Measurements from ENCODE around the gene AGMO. TPM values are rescaled to one million over a fixed set of nuclear protein-coding genes. Genes with fewer than 3 reads are reported as not detected.

Gene AGMO
- total and polyA plus RNA-seq, 2 experiments from 2014 or later: 0.42 to 0.55 TPM

DNA sequence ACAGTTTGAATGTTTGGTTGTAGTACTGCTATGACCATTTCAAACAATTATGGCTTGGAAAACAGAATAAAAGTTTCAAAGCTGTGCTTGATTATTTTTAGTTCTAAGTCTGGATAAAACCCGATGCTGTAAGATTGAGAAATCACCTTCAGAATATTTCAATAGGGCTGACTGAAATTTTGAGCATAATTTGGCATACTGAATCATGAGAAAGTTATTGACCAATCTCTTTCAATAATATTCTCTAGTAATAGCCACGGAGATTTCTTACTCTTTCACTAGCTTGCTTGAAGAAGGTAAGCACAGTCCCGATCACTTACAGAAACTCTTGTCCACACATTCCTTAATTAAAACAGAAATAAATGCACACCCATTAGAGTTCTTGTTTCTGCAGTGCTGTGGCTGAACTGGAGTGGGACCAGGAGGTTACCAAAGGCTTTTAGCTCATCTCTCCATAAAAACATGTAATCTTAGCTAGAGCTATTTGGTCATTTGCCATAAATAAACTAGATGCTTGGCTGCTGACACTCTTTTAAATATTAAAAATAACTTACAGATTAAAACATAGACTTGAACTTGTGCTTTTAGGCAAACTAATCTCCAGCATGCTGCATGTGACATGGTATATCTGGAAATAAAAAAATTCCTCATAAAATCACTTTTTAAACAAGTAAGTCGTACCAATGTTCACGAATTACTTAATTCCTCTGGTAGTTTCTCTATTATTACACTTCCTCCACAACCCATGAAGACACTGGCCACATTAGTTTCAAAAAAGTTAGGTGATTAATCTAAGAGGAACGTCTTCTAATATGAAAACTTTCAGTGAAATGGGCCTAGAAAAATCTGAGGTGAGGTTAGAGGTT is 97.8 kb downstream of the AGMO start:
- H3K4me3 ChIP-seq: no peak overlapping the region
- TF ChIP-seq POLR2AphosphoS5 (IDR thresholded peaks at IDR 0.05; ENCODE audit: low read depth) (no peak), JUNB (IDR thresholded peaks at IDR 0.05; ENCODE audit: unreplicated experiment) (no peak), ZNF114 (CRISPR knock-in tag; IDR thresholded peaks at IDR 0.05) (no peak), STAT1 (IDR thresholded peaks at IDR 0.05; ENCODE audit: unreplicated experiment) (no peak), NANOG (IDR thresholded peaks at IDR 0.05; ENCODE audit: borderline replicate concordance) (no peak), CREB1 (CRISPR knock-in tag; IDR thresholded peaks at IDR 0.05; ENCODE audit: low read depth) (no peak), EZH2 (IDR thresholded peaks at IDR 0.05; ENCODE audit: low read depth, unreplicated experiment) (no peak), EZH2phosphoT487 (IDR thresholded peaks at IDR 0.05; ENCODE audit: unreplicated experiment) (no peak), ZNF331 (CRISPR knock-in tag; IDR thresholded peaks at IDR 0.05; ENCODE audit: low read depth) (no peak)
- TF ChIP-seq, protein P1, sequence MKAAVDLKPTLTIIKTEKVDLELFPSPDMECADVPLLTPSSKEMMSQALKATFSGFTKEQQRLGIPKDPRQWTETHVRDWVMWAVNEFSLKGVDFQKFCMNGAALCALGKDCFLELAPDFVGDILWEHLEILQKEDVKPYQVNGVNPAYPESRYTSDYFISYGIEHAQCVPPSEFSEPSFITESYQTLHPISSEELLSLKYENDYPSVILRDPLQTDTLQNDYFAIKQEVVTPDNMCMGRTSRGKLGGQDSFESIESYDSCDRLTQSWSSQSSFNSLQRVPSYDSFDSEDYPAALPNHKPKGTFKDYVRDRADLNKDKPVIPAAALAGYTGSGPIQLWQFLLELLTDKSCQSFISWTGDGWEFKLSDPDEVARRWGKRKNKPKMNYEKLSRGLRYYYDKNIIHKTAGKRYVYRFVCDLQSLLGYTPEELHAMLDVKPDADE (IDR thresholded peaks at IDR 0.05): no peak
- TF ChIP-seq, protein P2, sequence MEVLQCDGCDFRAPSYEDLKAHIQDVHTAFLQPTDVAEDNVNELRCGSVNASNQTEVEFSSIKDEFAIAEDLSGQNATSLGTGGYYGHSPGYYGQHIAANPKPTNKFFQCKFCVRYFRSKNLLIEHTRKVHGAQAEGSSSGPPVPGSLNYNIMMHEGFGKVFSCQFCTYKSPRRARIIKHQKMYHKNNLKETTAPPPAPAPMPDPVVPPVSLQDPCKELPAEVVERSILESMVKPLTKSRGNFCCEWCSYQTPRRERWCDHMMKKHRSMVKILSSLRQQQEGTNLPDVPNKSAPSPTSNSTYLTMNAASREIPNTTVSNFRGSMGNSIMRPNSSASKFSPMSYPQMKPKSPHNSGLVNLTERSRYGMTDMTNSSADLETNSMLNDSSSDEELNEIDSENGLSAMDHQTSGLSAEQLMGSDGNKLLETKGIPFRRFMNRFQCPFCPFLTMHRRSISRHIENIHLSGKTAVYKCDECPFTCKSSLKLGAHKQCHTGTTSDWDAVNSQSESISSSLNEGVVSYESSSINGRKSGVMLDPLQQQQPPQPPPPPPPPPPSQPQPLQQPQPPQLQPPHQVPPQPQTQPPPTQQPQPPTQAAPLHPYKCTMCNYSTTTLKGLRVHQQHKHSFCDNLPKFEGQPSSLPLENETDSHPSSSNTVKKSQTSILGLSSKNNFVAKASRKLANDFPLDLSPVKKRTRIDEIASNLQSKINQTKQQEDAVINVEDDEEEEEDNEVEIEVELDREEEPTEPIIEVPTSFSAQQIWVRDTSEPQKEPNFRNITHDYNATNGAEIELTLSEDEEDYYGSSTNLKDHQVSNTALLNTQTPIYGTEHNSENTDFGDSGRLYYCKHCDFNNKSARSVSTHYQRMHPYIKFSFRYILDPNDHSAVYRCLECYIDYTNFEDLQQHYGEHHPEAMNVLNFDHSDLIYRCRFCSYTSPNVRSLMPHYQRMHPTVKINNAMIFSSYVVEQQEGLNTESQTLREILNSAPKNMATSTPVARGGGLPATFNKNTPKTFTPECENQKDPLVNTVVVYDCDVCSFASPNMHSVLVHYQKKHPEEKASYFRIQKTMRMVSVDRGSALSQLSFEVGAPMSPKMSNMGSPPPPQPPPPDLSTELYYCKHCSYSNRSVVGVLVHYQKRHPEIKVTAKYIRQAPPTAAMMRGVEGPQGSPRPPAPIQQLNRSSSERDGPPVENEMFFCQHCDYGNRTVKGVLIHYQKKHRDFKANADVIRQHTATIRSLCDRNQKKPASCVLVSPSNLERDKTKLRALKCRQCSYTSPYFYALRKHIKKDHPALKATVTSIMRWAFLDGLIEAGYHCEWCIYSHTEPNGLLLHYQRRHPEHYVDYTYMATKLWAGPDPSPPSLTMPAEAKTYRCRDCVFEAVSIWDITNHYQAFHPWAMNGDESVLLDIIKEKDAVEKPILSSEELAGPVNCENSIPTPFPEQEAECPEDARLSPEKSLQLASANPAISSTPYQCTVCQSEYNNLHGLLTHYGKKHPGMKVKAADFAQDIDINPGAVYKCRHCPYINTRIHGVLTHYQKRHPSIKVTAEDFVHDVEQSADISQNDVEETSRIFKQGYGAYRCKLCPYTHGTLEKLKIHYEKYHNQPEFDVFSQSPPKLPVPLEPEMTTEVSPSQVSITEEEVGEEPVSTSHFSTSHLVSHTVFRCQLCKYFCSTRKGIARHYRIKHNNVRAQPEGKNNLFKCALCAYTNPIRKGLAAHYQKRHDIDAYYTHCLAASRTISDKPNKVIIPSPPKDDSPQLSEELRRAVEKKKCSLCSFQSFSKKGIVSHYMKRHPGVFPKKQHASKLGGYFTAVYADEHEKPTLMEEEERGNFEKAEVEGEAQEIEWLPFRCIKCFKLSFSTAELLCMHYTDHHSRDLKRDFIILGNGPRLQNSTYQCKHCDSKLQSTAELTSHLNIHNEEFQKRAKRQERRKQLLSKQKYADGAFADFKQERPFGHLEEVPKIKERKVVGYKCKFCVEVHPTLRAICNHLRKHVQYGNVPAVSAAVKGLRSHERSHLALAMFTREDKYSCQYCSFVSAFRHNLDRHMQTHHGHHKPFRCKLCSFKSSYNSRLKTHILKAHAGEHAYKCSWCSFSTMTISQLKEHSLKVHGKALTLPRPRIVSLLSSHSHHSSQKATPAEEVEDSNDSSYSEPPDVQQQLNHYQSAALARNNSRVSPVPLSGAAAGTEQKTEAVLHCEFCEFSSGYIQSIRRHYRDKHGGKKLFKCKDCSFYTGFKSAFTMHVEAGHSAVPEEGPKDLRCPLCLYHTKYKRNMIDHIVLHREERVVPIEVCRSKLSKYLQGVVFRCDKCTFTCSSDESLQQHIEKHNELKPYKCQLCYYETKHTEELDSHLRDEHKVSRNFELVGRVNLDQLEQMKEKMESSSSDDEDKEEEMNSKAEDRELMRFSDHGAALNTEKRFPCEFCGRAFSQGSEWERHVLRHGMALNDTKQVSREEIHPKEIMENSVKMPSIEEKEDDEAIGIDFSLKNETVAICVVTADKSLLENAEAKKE (CRISPR knock-in tag; IDR thresholded peaks at IDR 0.05): no peak
- TF ChIP-seq, protein P3, sequence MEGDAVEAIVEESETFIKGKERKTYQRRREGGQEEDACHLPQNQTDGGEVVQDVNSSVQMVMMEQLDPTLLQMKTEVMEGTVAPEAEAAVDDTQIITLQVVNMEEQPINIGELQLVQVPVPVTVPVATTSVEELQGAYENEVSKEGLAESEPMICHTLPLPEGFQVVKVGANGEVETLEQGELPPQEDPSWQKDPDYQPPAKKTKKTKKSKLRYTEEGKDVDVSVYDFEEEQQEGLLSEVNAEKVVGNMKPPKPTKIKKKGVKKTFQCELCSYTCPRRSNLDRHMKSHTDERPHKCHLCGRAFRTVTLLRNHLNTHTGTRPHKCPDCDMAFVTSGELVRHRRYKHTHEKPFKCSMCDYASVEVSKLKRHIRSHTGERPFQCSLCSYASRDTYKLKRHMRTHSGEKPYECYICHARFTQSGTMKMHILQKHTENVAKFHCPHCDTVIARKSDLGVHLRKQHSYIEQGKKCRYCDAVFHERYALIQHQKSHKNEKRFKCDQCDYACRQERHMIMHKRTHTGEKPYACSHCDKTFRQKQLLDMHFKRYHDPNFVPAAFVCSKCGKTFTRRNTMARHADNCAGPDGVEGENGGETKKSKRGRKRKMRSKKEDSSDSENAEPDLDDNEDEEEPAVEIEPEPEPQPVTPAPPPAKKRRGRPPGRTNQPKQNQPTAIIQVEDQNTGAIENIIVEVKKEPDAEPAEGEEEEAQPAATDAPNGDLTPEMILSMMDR (conservative IDR thresholded peaks at IDR 0.05; ENCODE audit: low read depth in 2 of 2): no peak
- TF ChIP-seq, protein P4, sequence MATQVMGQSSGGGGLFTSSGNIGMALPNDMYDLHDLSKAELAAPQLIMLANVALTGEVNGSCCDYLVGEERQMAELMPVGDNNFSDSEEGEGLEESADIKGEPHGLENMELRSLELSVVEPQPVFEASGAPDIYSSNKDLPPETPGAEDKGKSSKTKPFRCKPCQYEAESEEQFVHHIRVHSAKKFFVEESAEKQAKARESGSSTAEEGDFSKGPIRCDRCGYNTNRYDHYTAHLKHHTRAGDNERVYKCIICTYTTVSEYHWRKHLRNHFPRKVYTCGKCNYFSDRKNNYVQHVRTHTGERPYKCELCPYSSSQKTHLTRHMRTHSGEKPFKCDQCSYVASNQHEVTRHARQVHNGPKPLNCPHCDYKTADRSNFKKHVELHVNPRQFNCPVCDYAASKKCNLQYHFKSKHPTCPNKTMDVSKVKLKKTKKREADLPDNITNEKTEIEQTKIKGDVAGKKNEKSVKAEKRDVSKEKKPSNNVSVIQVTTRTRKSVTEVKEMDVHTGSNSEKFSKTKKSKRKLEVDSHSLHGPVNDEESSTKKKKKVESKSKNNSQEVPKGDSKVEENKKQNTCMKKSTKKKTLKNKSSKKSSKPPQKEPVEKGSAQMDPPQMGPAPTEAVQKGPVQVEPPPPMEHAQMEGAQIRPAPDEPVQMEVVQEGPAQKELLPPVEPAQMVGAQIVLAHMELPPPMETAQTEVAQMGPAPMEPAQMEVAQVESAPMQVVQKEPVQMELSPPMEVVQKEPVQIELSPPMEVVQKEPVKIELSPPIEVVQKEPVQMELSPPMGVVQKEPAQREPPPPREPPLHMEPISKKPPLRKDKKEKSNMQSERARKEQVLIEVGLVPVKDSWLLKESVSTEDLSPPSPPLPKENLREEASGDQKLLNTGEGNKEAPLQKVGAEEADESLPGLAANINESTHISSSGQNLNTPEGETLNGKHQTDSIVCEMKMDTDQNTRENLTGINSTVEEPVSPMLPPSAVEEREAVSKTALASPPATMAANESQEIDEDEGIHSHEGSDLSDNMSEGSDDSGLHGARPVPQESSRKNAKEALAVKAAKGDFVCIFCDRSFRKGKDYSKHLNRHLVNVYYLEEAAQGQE (IDR thresholded peaks at IDR 0.05; ENCODE audit: unreplicated experiment): no peak
- no peaks in the 10 kb centered on the region for H3K36me3 Mint-ChIP-seq (ENCODE audit: low read depth)
- no peaks in the 10 kb centered on the region for H4K20me1 ChIP-seq (replicated peaks; ENCODE audit: insufficient read depth)
- peaks cover 4% of the 10 kb centered on the region; the same call in 2 of the 3 replicates for H3K4me1 Mint-ChIP-seq
- H2AFZ ChIP-seq: no peak overlapping the region
- no peaks in the 10 kb centered on the region for H3K27me3 Mint-ChIP-seq (ENCODE audit: insufficient read depth, low read depth, poor library complexity)
- no peaks in the 10 kb centered on the region for H3K79me2 ChIP-seq (replicated peaks; ENCODE audit: insufficient read depth)
- H3K27me3 ChIP-seq (ENCODE audit: insufficient read depth): no peaks in the 10 kb centered on the region
- no peak overlapping the region for H3K4me3 Mint-ChIP-seq
- H3K4me1 ChIP-seq (ENCODE audit: insufficient read depth): no peaks in the 10 kb centered on the region
- ATAC-seq (no peak), DNase-seq (ENCODE audit: low spot score) (no peak)
- H3K4me2 ChIP-seq: no peak overlapping the region
- H3K27ac ChIP-seq (ENCODE audit: low read depth): no peak overlapping the region
- H3K9me3 Mint-ChIP-seq: no peaks in the 10 kb centered on the region
- no peaks in the 10 kb centered on the region for H3K36me3 ChIP-seq (ENCODE audit: insufficient read depth)
- no peak overlapping the region for H3K27ac Mint-ChIP-seq
- H3K9me2 ChIP-seq (ENCODE audit: insufficient read depth): no peaks in the 10 kb centered on the region
- no peaks in the 10 kb centered on the region for H3F3A ChIP-seq (replicated peaks; ENCODE audit: low read depth)
